Renal cortex interstitium (tissue), 11 donors: ENCODE measurements around the gene SPAG16. TPM values are rescaled to one million over a fixed set of nuclear protein-coding genes. Genes with fewer than 3 reads are reported as not detected.

Source experiments
- DNase-seq, 11 donors: peaks; one replicate each; pipeline ENCODE4 v3.0.0-alpha.2; 2013; ENCODE audit warnings: low read depth in 9 of 11, low spot score in 4 of 11; ENCODE audit errors: extremely low read depth in 1 of 11
- polyA plus RNA-seq, 3 donors: library from polyadenylated mRNA; unstranded; fragments of 120-200 nt; gene quantifications; one replicate each; pipeline ENCODE4 v1.2.1, GENCODE V29; 2013; ENCODE audit not compliant: insufficient read length in 3 of 3

The SPAG16 gene
- polyA plus RNA-seq, 3 donors, result 59.5 to 73.2 (median 60.7) TPM

DNA sequence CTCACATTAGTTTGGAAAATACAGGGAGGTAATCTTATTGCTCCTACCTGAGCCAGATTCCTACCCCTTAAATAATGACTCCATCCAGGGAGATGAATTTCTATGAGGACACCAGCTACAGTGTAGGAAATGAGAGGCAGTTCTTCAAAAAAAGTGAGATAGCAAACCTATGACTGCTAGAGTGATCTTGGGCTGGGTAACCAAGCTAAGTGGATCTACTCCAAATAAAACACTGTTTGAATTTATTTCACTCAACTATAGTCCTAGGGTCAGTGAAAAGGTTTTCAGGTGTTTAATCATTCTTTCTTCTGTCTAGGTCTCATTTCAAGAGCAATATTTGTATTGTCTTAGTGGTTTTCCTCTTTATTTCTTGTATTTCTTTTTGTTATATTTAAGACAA lies 854.5 kb downstream of the SPAG16 start:
- DNase-seq, result no peak

DNA sequence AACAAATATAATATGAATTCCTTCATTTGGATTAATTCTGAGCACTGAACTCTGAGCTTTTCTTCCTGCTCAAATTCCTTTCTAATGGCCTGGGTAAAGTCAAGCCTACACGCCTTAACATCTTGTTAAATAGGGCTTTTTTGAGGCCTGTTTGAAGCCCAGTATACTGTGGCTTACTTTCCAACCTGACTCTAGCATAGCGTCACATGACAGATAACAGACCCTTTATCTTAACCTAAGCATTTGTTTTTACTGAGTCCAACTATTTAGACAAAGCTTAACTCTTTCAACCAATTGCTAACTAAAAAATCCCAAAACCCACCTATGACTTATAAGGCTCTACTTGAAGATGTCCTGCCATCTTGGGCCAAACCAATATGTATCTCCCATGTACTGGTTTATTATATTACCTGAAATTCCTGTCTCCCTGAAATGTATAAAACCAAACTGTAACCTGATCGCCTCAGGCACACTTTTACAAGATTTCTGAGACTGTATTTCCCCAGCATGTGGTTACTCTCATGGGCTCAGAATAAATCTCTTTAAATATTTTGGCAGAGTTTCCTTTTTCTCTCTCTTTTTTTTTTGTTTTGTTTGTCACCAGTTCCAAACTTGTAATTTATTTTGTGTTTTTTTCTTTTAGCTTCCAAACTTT lies 855.5 kb downstream of the SPAG16 start:
- peak in 2 of 11 donors; percentile 5 to 17 for DNase-seq

DNA sequence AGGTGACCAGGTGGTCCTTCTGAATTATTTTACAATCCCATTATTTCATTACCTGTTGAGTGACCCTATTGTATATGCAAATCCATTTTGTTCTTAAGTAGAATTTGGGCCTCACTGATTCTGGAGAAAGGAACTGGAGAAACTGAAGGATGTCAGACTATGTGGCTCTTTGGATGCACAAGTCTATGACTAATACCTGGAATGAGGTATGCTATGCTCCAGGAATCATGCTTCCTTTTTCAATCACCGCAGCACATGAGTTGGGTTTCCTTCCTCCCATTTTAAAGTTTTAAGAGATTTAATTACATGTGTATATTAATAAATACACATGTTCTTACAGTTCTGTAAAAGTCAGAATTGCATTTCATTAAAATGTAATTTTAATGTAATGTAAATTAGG lies 872.7 kb downstream of the SPAG16 start:
- no peak for DNase-seq

DNA sequence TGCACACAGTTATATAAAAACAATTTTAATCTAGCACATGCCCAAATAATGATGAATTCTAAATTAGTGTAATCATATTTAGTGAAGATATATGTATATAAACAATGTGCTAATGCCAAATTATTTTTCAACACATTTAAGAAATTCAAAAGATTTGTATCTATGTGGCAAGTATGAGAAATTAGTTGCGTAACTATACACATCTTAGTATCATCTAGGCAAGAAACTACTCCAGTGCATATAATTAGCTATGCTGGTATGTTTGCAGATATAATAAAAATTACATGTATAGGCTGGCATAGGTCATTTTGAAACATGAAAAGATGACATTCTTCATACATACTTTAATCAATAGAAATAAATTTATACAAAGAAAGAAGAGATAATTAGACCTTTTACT lies 874.6 kb downstream of the SPAG16 start:
- no peak for DNase-seq

DNA sequence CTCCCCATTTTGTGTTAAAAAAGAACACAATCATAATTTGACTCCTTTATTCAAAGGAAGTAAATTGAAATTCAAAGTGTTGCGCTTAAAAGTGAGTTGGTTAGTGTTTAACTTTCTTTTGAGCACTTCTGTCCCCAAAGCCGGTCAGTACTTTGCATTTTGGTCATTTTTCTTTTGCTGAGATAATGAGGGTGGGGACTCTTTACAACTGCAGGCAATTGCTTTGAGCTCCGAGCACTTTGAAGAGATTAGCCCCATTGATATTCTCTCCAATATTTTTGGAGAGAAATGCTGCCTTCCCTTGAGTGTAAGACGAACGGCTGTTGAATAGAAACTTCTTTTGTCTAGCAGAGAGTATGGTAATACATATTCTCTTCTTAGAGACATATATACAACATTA lies 885.0 kb downstream of the SPAG16 start:
- DNase-seq, result no peak

DNA sequence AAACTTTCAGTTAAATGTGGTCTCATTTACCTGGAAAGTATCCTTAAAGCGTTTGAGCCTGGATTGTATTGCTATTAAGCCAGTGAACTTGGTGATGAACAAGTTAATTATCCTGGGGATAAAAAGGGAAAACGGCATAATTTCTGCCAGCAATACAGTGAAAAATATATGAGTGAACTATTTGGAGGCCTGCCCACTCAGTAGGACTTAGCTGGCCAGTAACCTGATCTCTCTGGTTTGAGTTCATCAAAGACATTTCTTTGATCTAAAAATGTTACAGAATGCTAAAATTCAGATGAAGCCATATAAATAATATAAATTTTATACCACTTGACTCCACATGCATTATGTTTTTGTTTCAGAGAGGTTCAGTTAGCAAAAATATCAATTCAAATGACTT lies 885.5 kb downstream of the SPAG16 start:
- no peak for DNase-seq

DNA sequence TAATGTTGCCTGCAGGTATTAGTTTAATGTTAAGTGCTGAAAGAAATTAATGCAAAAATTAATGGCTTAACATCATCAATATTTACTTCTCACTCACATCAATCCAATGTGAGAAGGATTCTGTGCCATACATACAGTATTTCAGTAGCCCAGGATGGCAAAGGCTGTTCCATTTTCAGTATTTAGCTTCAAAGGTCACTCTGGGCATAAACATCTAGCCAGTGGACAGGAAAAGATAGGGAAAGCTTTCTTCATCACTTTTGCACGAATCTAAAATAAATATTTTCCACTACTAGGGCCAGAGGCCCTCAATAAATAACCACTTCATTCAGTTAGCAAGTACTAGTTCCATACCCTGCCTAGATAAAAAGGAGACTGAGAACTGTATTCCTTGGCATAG lies 890.3 kb downstream of the SPAG16 start:
- no peak for DNase-seq

DNA sequence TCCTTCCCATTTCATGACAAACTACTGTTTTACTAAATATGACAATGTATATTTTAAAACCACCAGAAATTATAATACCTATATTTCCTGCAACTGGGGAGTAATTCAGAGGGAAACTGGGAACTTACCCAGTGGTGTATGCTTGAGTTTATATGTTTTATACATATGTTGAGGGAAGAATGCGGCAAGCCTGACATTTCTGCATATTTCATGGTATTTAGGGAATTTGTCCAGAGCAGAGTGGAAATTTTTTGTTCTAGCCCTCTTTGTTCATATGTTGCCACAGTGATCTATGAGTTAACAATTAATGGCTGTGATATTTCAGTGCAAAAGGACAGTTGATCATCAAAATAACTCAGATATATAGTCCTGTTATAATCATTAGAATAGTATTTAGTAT lies 895.8 kb downstream of the SPAG16 start:
- DNase-seq, result no peak

DNA sequence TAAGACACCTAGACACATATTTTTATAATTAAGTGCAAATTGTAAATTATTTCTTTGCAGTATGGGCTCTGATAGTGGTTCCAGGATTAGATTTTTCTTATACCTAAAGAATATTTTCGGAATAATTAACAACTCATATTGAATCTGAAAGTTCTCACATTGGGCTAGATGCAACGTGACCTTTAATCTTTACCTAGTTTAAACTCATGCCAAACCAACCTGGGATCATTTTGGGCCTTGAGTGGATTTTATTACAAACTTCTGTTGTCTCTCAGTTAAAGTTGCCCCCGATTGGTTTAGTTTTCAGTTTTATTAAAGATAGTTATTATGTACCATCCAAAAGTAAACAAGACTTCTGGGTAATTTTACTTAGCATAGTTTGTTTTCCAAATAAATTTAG lies 896.4 kb downstream of the SPAG16 start:
- no peak for DNase-seq

DNA sequence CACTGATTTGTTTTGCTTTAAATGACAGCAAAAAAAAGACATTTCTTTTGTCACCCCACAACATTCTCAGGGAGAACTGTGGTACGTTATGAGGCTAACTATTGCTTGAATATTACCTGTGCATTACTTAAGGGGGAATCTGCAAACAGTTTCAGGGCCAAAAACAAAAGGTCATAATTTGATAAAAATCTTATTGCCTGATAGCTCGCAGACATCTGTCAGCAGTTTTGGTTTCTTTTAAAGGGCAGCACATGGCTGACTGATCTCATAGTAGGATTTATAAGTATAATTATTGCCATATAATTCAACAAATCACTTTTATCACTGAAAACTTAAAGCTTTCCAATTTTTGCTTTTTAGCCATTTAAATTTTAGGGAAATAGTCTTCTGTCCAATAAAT lies 900.2 kb downstream of the SPAG16 start:
- DNase-seq, result no peak

DNA sequence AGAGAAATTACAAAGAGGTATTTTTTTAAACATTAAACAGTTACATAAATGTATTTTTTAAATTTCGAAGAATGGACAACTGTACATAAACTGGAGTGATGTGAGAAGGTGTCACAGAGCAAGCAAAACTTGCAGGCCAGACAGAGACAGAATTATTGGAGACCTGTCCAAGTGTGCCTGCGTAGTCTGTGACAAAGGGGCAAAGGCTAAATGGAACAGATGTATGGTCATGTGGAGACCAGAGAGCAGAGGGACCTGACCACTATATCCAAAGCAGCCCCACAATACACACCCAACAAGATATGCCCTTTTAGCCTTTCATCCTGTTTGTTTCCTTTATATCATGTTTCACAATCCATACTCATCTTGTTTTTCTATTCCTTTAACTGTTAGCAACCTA lies 901.3 kb downstream of the SPAG16 start:
- no peak for DNase-seq

DNA sequence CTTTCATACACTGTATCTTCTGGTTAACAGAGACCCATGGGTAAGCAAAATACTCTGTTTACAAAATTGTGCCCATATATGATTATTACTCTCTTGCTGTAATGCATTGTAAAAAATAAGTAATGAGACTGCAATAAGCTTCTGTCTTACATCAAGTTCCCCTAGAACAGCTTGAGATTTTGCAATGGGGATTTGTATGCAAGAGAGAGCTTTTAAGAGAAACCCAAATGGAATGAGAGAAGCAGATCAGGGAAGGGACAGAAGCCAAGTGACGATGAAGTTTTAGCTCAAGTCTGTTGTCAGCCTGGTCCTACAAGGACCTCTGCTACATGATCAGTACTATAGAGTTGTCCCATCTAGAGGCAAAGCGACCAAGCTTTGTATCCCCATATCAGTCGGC lies 908.4 kb downstream of the SPAG16 start:
- DNase-seq, result no peak

DNA sequence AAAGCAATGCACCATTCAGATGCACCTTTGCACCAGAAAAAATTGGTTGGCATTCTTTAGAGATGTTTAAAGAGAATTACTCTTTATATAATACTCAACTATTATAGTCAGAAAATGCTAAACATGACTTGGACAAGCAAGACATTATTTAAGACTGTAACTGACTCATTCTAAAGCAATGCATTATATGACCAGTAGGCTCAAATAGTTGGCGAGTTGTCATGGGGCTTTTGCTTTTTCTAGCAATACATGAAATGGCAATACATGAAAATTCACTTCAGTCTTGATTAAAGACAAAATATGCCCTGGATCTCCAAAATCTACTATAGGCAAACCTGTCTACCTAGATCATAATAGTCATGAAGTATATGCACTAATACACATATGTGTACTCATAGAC lies 909.7 kb downstream of the SPAG16 start:
- no peak for DNase-seq

DNA sequence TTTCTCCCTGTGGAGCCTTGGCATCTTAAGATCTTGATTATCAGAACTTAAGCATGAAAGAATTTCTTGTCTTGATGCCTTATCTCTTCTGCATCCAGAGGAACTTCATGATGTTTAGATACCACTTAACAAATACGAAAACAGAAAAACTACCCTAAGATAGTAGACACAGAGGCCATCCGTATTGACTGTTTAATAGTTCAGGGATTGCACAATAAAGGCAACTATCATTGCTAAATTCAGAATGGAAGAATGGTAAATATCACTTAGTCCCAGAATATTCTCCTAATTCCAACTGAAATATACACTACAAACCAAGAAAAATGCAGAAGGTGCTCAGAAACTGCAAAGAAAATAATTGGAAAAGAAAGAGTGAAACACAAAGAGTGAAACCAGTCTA lies 912.0 kb downstream of the SPAG16 start:
- DNase-seq, result no peak

DNA sequence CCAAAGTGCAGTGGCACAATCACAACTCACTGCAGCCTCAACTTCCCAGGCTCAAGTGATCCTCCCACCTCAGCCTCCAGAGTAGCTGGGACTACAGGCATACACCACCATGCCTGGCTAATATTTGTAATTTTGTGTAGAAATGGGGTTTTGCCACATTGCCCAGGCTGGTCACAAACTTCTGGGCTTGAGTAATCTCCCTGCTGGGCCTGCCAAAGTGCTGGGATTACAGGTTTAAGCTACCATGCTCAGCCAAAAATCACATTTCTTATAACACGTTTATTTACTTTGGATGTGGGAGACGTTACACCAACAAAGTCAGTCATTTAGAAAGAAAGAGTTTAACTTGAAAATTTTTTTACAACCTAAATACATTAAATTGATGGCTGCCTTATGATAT lies 917.6 kb downstream of the SPAG16 start:
- DNase-seq, result no peak

DNA sequence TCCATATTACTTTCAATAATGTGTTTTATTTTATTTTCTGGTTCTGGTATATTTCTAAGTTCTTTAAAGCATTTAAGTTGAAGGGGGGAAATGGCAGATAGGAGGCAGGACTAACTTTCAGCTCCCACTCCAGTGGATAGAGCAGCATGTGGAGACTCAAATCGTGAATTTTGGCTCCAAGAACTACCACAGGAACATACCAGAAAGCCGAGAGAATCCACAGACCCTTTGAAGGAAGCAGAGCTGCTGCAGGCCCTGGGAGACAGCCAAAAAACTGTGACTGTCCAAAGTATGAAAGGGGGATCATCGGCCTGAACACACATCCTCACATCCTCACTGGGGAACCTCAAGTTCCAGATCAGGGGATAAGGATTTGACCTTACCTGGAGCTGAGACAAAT lies 919.0 kb downstream of the SPAG16 start:
- DNase-seq, result no peak

DNA sequence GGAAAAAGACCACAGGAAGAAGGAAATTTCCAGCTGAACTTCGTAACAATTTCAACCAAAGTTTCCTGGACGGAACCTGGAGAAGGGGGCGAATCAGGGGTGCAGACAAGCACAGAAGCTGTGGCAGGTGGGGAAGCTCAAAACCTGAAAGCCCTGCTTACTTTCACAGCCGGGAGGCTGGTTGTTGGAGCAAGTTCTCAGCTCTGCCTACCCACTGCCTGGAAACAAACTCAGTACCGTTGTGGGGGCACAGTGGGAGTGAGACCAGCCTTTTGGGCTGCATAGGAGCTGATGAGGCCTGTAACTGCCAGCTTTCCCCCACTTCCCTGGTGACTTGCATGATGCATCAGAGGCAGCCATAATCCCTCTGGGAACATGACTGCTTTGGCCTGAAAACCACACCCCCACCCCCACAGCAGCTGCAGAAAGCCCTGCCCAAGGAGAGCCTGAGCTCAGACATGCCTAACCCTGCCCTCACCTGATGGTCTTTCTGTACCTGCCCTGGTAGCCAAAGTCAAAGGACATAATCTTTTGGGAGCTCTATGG lies 919.6 kb downstream of the SPAG16 start:
- DNase-seq, result no peak

DNA sequence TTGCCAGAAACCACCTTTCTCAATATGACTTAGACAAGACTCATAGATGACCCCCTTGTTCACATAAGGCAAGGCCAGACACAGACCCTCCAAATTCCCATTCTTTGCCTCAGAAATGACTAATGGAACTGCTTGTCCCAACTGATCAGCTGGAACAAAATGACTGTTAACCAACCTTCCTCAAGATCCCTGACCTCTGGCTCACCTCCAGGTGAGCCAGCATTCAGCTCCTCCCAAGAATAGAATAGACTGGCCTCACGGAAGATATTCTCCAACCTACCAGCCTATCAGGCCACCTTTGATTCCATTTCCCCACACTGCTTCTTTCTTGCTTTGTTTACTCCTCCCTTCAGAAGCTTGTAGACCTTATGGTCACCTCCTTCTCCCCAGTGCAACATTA lies 930.8 kb downstream of the SPAG16 start:
- no peak for DNase-seq

DNA sequence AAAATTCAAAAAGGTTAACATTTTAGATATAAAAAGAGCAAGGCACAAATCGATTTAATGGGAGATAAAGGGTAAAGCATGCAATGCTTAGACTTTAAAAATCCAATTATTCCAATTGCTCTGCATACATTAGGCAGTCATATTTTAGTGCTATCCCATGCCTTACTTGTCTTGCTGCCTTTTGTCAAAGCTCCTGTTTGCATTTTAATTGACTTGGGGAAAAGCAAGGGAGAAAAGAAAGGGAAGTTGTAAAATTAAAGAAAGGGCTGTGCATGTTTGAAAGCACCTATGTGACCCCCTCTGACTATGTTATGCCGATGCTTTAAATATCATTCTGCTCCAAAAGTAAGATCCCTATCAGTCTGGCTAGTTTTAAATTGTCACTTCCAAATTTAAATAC lies 932.9 kb downstream of the SPAG16 start:
- no peak for DNase-seq

DNA sequence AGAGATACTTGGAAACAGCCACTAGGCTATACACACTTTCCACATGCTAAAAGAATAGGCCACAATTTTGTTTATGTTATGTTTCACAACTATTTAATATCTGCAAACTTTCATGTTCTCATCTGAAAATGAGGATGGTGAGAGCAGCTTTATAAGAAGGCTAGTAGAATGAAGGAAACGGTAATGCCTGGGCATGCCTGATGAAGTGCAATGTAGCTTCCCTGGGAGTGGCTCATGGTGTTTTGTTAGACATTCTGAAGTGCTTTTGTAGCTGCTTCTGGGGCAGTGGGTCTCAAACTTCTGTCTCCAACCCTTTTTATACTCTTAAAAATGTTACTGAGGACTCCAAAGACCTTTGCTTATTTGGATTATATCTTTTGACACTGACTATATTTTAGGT lies 933.3 kb downstream of the SPAG16 start:
- no peak for DNase-seq

DNA sequence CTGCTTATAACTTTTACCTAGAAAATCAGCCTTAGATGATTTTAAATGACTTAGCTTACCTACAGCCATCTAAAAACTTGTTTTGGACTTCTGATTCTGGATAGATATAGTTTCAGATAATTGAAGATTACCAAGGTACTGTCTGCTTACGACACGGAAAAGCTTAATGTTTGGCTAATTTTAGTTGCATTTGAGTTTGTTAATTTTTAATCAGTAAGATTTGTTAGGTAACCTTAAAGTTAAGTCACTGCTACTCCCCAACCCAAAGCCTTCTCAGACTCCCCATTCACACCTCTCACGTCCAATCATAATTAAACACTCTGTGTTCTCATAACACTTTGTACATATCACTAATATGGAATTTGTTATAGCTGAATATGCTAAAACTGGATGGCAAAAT lies 936.0 kb downstream of the SPAG16 start:
- no peak for DNase-seq
